ENCODE data around the gene TNFAIP8L1.
"Not testable (repeated sequence)": the region's sequence is repeated elsewhere in the genome, so short reads cannot be mapped to it uniquely, and the experiment has no call there.

TNFAIP8L1 gene

GRCh38 chr19:4594201-4594600 is 45.1 kb upstream of the TNFAIP8L1 start:
- TF ChIP-seq CTCF (IDR thresholded peaks at IDR 0.05; ENCODE audit: low read length) (no peak), EZH2 (IDR thresholded peaks at IDR 0.05; ENCODE audit: borderline replicate concordance, low read length) (no peak)
- H3K4me2 ChIP-seq (ENCODE audit: low read length) = no peak overlapping the region
- H3K9ac ChIP-seq (ENCODE audit: low read length) = no peak overlapping the region
- no peaks in the 10 kb centered on the region for H3K9me2 ChIP-seq (ENCODE audit: low read depth, low read length)
- H3K4me1 ChIP-seq (ENCODE audit: insufficient read depth, low read length, severe bottlenecking) = peaks cover 6% of the 10 kb centered on the region
- H2AFZ ChIP-seq (ENCODE audit: low read length) = no peak overlapping the region
- H3K79me2 ChIP-seq (ENCODE audit: insufficient read depth, low read length) = no peaks in the 10 kb centered on the region
- H3K9me3 ChIP-seq (ENCODE audit: low read length) = no peaks in the 10 kb centered on the region
- H3K36me3 ChIP-seq (ENCODE audit: insufficient read depth, low read length) = no peaks in the 10 kb centered on the region
- H3F3A ChIP-seq (ENCODE audit: insufficient read depth, low read length) = no peaks in the 10 kb centered on the region
- H4K20me1 ChIP-seq (ENCODE audit: insufficient read depth, low read length) = no peaks in the 10 kb centered on the region
- no peak overlapping the region for H3K27ac ChIP-seq (ENCODE audit: low read depth, low read length, poor library complexity, severe bottlenecking)
- 0 out of 2 replicates have a peak, but pooled peaks cover 4% of the 10 kb centered on the region for H3K27me3 ChIP-seq (ENCODE audit: insufficient read depth, low read length)
- no peak overlapping the region for H3K4me3 ChIP-seq (ENCODE audit: low read depth, low read length, poor library complexity, severe bottlenecking)

GRCh38 chr19:4595158-4595557 is 44.2 kb upstream of the TNFAIP8L1 start:
- not testable (repeated sequence) for H3K9me2 ChIP-seq (ENCODE audit: low read depth, low read length); H3K27me3 ChIP-seq (ENCODE audit: insufficient read depth, low read length)

GRCh38 chr19:4596033-4596904 is 43.0 kb upstream of the TNFAIP8L1 start:
- H3K4me2 ChIP-seq (ENCODE audit: low read length) = no peak overlapping the region
- H3K79me2 ChIP-seq (ENCODE audit: insufficient read depth, low read length) = no peaks in the 10 kb centered on the region
- no peak overlapping the region for H3K4me3 ChIP-seq (ENCODE audit: low read depth, low read length, poor library complexity, severe bottlenecking)
- no peaks in the 10 kb centered on the region for H3K36me3 ChIP-seq (ENCODE audit: insufficient read depth, low read length)
- no peaks in the 10 kb centered on the region for H3K9me3 ChIP-seq (ENCODE audit: low read length)
- H3K4me1 ChIP-seq (ENCODE audit: insufficient read depth, low read length, severe bottlenecking) = peaks cover 6% of the 10 kb centered on the region
- no peaks in the 10 kb centered on the region for H4K20me1 ChIP-seq (ENCODE audit: insufficient read depth, low read length)
- 0 out of 2 replicates have a peak, but pooled peaks cover 2% of the 10 kb centered on the region for H3K27me3 ChIP-seq (ENCODE audit: insufficient read depth, low read length)
- TF ChIP-seq EZH2 (IDR thresholded peaks at IDR 0.05; ENCODE audit: borderline replicate concordance, low read length) = no peak
- no peak for TF ChIP-seq CTCF (IDR thresholded peaks at IDR 0.05; ENCODE audit: low read length)
- H3K27ac ChIP-seq (ENCODE audit: low read depth, low read length, poor library complexity, severe bottlenecking) = no peak overlapping the region
- H2AFZ ChIP-seq (ENCODE audit: low read length) = no peak overlapping the region
- H3K9ac ChIP-seq (ENCODE audit: low read length) = no peak overlapping the region
- H3K9me2 ChIP-seq (ENCODE audit: low read depth, low read length) = no peaks in the 10 kb centered on the region
- no peaks in the 10 kb centered on the region for H3F3A ChIP-seq (ENCODE audit: insufficient read depth, low read length)

More at GRCh38 chr19:4595158-4595557, 44.2 kb upstream of the TNFAIP8L1 start:
- H2AFZ ChIP-seq (ENCODE audit: low read length); H3K9me3 ChIP-seq (ENCODE audit: low read length); H3F3A ChIP-seq (ENCODE audit: insufficient read depth, low read length); H3K4me1 ChIP-seq (ENCODE audit: insufficient read depth, low read length, severe bottlenecking); H3K9ac ChIP-seq (ENCODE audit: low read length); H3K4me3 ChIP-seq (ENCODE audit: low read depth, low read length, poor library complexity, severe bottlenecking); H4K20me1 ChIP-seq (ENCODE audit: insufficient read depth, low read length); H3K36me3 ChIP-seq (ENCODE audit: insufficient read depth, low read length); H3K4me2 ChIP-seq (ENCODE audit: low read length); H3K27ac ChIP-seq (ENCODE audit: low read depth, low read length, poor library complexity, severe bottlenecking); H3K79me2 ChIP-seq (ENCODE audit: insufficient read depth, low read length): not testable (repeated sequence)

All from OCI-LY1 (cell line).